DLD1 (cell line): ENCODE measurements around the gene PANK1.

Experiments used
- in situ Hi-C: cut with HindIII; loops from 2 replicates; pipeline ENCODE4 v1.10.0; 2017; ENCODE audit warnings: low sequenced_read_pairs

PANK1 gene

GRCh38 chr10:89652806-89653370, 7.8 kb upstream of the PANK1 start:
- in situ Hi-C loops = no loop called here

- in situ Hi-C loops = no loop called here
Measured at GRCh38 chr10:89651916-89652573, 7.0 kb upstream of the PANK1 start.

- in situ Hi-C loops = no loop called here
Measured at GRCh38 chr10:89651205-89651915, 6.3 kb upstream of the PANK1 start.

- in situ Hi-C loops = no loop called here
Measured at GRCh38 chr10:89649051-89649450, 4.0 kb upstream of the PANK1 start.

GRCh38 chr10:89648074-89648473, 3.0 kb upstream of the PANK1 start:
- in situ Hi-C loops = no loop called here

- in situ Hi-C loops = no loop called here
Measured at GRCh38 chr10:89646889-89647657, 2.0 kb upstream of the PANK1 start.

GRCh38 chr10:89645742-89646172, 715 bp upstream of the PANK1 start:
- in situ Hi-C loops = no loop called here

GRCh38 chr10:89644691-89644966, 413 bp downstream of the PANK1 start:
- in situ Hi-C loops = no loop called here

GRCh38 chr10:89643812-89644690, 991 bp downstream of the PANK1 start:
- in situ Hi-C loops = no loop called here

- in situ Hi-C loops = no loop called here
Measured at GRCh38 chr10:89643431-89643811, 1.6 kb downstream of the PANK1 start.

- in situ Hi-C loops = no loop called here
Measured at GRCh38 chr10:89642193-89642592, 2.8 kb downstream of the PANK1 start.

- in situ Hi-C loops = no loop called here
Measured at GRCh38 chr10:89640241-89640640, 4.8 kb downstream of the PANK1 start.

- in situ Hi-C loops = no loop called here
Measured at GRCh38 chr10:89639326-89639725, 5.7 kb downstream of the PANK1 start.

- in situ Hi-C loops = no loop called here
Measured at GRCh38 chr10:89637113-89637512, 7.9 kb downstream of the PANK1 start.

- in situ Hi-C loops = no loop called here
Measured at GRCh38 chr10:89634637-89635036, 10.4 kb downstream of the PANK1 start.

- in situ Hi-C loops = no loop called here
Measured at GRCh38 chr10:89633484-89633883, 11.6 kb downstream of the PANK1 start.

GRCh38 chr10:89632824-89633223, 12.2 kb downstream of the PANK1 start:
- in situ Hi-C loops = no loop called here

- in situ Hi-C loops = no loop called here
Measured at GRCh38 chr10:89627830-89628229, 17.2 kb downstream of the PANK1 start.

GRCh38 chr10:89625041-89625765, 19.8 kb downstream of the PANK1 start:
- in situ Hi-C loops = no loop called here

GRCh38 chr10:89624020-89624419, 21.0 kb downstream of the PANK1 start:
- in situ Hi-C loops = no loop called here
